Keratinocyte (primary cell): Measurements from ENCODE around the gene KIAA1755.

ENCODE experiments used
- EZH2 ChIP-seq: IDR thresholded peaks from one replicate; pipeline ENCODE4 v1.6.1; 2012; ENCODE audit warnings: inconsistent platforms, mild to moderate bottlenecking, low read length, moderate library complexity
- TF ChIP-seq, protein P1 (sequence below), 3 experiments: IDR thresholded peaks in 1 of 3; conservative IDR thresholded peaks in 1 of 3; optimal IDR thresholded peaks in 1 of 3; 2 replicates in 2 of 3; 3 replicates in 1 of 3; pipeline versions ENCODE3 to v1.5.1; 2011; ENCODE audit warnings: low read length in 3 of 3, mild to moderate bottlenecking in 3 of 3, moderate library complexity in 2 of 3, control low read depth in 1 of 3, inconsistent platforms in 1 of 3; ENCODE audit not compliant: insufficient read depth in 2 of 3; ENCODE audit errors: extremely low read depth in 1 of 3

DNA sequence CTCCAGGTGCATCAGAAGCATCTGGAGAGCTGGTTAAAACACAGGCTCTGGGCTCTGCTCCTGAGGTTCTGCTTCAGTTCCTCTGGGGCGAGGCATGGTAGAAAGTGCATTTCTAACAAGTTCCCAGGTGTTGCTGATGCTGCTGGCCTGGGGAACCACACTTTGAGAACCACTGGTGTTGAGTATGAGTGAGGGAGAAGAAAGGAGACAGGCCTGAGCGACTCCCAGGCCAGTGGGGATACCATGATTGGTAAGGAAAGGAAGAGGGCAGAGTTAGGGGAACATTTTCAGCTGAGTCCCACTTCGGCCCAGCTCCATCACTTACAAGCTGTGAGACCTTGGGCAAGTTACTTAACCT is 36.8 kb downstream of the KIAA1755 start:
- TF ChIP-seq, protein P1, sequence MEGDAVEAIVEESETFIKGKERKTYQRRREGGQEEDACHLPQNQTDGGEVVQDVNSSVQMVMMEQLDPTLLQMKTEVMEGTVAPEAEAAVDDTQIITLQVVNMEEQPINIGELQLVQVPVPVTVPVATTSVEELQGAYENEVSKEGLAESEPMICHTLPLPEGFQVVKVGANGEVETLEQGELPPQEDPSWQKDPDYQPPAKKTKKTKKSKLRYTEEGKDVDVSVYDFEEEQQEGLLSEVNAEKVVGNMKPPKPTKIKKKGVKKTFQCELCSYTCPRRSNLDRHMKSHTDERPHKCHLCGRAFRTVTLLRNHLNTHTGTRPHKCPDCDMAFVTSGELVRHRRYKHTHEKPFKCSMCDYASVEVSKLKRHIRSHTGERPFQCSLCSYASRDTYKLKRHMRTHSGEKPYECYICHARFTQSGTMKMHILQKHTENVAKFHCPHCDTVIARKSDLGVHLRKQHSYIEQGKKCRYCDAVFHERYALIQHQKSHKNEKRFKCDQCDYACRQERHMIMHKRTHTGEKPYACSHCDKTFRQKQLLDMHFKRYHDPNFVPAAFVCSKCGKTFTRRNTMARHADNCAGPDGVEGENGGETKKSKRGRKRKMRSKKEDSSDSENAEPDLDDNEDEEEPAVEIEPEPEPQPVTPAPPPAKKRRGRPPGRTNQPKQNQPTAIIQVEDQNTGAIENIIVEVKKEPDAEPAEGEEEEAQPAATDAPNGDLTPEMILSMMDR (optimal IDR thresholded peaks at IDR 0.05 in 1 of 3, IDR thresholded peaks at IDR 0.05 in 1 of 3, conservative IDR thresholded peaks at IDR 0.05 in 1 of 3; ENCODE audit: extremely low read depth in 1 of 3, insufficient read depth in 2 of 3, low read length in 3 of 3): no peak
- TF ChIP-seq EZH2: no peak
